Measurements from ENCODE around the gene ADARB1.

ADARB1 gene

GRCh38 chr21:45207839-45208626 lies 133.7 kb downstream of the ADARB1 start:
- DNase-seq: no peak
- peaks cover 18% of the 10 kb centered on the region for H3K4me1 Mint-ChIP-seq
- no peak overlapping the region for H3K4me3 Mint-ChIP-seq
- H3K36me3 Mint-ChIP-seq: peaks cover 37% of the 10 kb centered on the region
- peak overlapping the region; percentile 12 for H3K27ac Mint-ChIP-seq
- no peaks in the 10 kb centered on the region for H3K27me3 Mint-ChIP-seq
- no peaks in the 10 kb centered on the region for H3K9me3 Mint-ChIP-seq
- CTCF ChIA-PET: interaction anchor here (1.1 to 2.4 kb wide), 3 partner anchors 68 to 81 kb away, joined by 3 to 8 read pairs (median 6); no protein-coding TSS in a partner anchor

GRCh38 chr21:45208627-45208951 lies 134.2 kb downstream of the ADARB1 start:
- H3K4me1 Mint-ChIP-seq: peaks cover 18% of the 10 kb centered on the region
- H3K27me3 Mint-ChIP-seq: no peaks in the 10 kb centered on the region
- CTCF ChIA-PET: interaction anchor here (1.1 to 2.2 kb wide), 2 partner anchors 71 to 81 kb away, joined by 3 to 6 read pairs; no protein-coding TSS in a partner anchor
- no peak overlapping the region for H3K27ac Mint-ChIP-seq
- no peaks in the 10 kb centered on the region for H3K9me3 Mint-ChIP-seq
- DNase-seq: no peak
- H3K36me3 Mint-ChIP-seq: peaks cover 37% of the 10 kb centered on the region
- H3K4me3 Mint-ChIP-seq: no peak overlapping the region

- H3K27me3 Mint-ChIP-seq: no peaks in the 10 kb centered on the region
- H3K27ac Mint-ChIP-seq: no peak overlapping the region
- peaks cover 18% of the 10 kb centered on the region for H3K4me1 Mint-ChIP-seq
- H3K9me3 Mint-ChIP-seq: no peaks in the 10 kb centered on the region
- CTCF ChIA-PET: interaction anchor here (2.2 kb wide), 1 partner anchor 72 kb away, joined by 6 read pairs; no protein-coding TSS in a partner anchor
- DNase-seq: no peak
- H3K4me3 Mint-ChIP-seq: no peak overlapping the region
- peaks cover 42% of the 10 kb centered on the region for H3K36me3 Mint-ChIP-seq
These were observed 134.7 kb downstream of the ADARB1 start for GRCh38 chr21:45209046-45209445.

GRCh38 chr21:45209685-45210284 lies 135.4 kb downstream of the ADARB1 start:
- Mint-ChIP-seq H3K27me3 (no peaks in the 10 kb centered on the region), H3K4me1 (peaks cover 18% of the 10 kb centered on the region), H3K36me3 (peaks cover 43% of the 10 kb centered on the region), H3K9me3 (no peaks in the 10 kb centered on the region), H3K4me3 (no peak overlapping the region), H3K27ac (no peak overlapping the region)
- CTCF ChIA-PET: no interaction called here
- no peak for DNase-seq

GRCh38 chr21:45210461-45210983 lies 136.1 kb downstream of the ADARB1 start:
- no peak for DNase-seq
- CTCF ChIA-PET: no interaction called here
- Mint-ChIP-seq H3K36me3 (peaks cover 44% of the 10 kb centered on the region), H3K4me3 (no peak overlapping the region), H3K4me1 (peaks cover 18% of the 10 kb centered on the region), H3K27ac (no peak overlapping the region), H3K27me3 (no peaks in the 10 kb centered on the region), H3K9me3 (no peaks in the 10 kb centered on the region)

GRCh38 chr21:45211661-45212060 lies 137.3 kb downstream of the ADARB1 start:
- H3K9me3 Mint-ChIP-seq: peaks cover under 1% of the 10 kb centered on the region
- CTCF ChIA-PET: no interaction called here
- no peaks in the 10 kb centered on the region for H3K27me3 Mint-ChIP-seq
- no peak for DNase-seq
- no peak overlapping the region for H3K4me3 Mint-ChIP-seq
- peaks cover 18% of the 10 kb centered on the region for H3K4me1 Mint-ChIP-seq
- no peak overlapping the region for H3K27ac Mint-ChIP-seq
- H3K36me3 Mint-ChIP-seq: peaks cover 47% of the 10 kb centered on the region

- Mint-ChIP-seq H3K4me3 (no peak overlapping the region), H3K4me1 (peaks cover 7% of the 10 kb centered on the region), H3K36me3 (peaks cover 55% of the 10 kb centered on the region), H3K27ac (no peak overlapping the region), H3K27me3 (no peaks in the 10 kb centered on the region), H3K9me3 (peaks cover 15% of the 10 kb centered on the region)
- CTCF ChIA-PET: no interaction called here
- DNase-seq: no peak
These were observed 139.0 kb downstream of the ADARB1 start for GRCh38 chr21:45213392-45213791.

- CTCF ChIA-PET: no interaction called here
- peaks cover 15% of the 10 kb centered on the region for H3K9me3 Mint-ChIP-seq
- H3K27ac Mint-ChIP-seq: no peak overlapping the region
- no peaks in the 10 kb centered on the region for H3K27me3 Mint-ChIP-seq
- H3K4me1 Mint-ChIP-seq: peaks cover 2% of the 10 kb centered on the region
- H3K36me3 Mint-ChIP-seq: peaks cover 47% of the 10 kb centered on the region
- H3K4me3 Mint-ChIP-seq: no peak overlapping the region
- no peak for DNase-seq
These were observed 140.8 kb downstream of the ADARB1 start for GRCh38 chr21:45215213-45215612.

- no peak overlapping the region for H3K4me3 Mint-ChIP-seq
- no peaks in the 10 kb centered on the region for H3K27me3 Mint-ChIP-seq
- H3K9me3 Mint-ChIP-seq: peaks cover 15% of the 10 kb centered on the region
These were observed 142.6 kb downstream of the ADARB1 start for GRCh38 chr21:45217010-45217409.

GRCh38 chr21:45219517-45219916 lies 145.1 kb downstream of the ADARB1 start:
- Mint-ChIP-seq H3K27ac (no peak overlapping the region), H3K4me3 (no peak overlapping the region), H3K4me1 (peaks cover 9% of the 10 kb centered on the region), H3K27me3 (no peaks in the 10 kb centered on the region), H3K9me3 (peaks cover 15% of the 10 kb centered on the region), H3K36me3 (peaks cover 31% of the 10 kb centered on the region)
- DNase-seq: no peak
- CTCF ChIA-PET: no interaction called here

More at GRCh38 chr21:45217010-45217409, 142.6 kb downstream of the ADARB1 start:
- Mint-ChIP-seq H3K27ac (no peak overlapping the region), H3K36me3 (peaks cover 37% of the 10 kb centered on the region), H3K4me1 (peaks cover 2% of the 10 kb centered on the region)
- no peak for DNase-seq
- CTCF ChIA-PET: no interaction called here

- Mint-ChIP-seq H3K36me3 (peaks cover 29% of the 10 kb centered on the region), H3K4me3 (no peak overlapping the region), H3K9me3 (peaks cover 15% of the 10 kb centered on the region), H3K27ac (no peak overlapping the region), H3K4me1 (peaks cover 14% of the 10 kb centered on the region), H3K27me3 (no peaks in the 10 kb centered on the region)
- no peak for DNase-seq
- CTCF ChIA-PET: no interaction called here
These were observed 145.7 kb downstream of the ADARB1 start for GRCh38 chr21:45220071-45220481.

- Mint-ChIP-seq H3K27ac (no peak overlapping the region), H3K9me3 (peaks cover 15% of the 10 kb centered on the region), H3K4me1 (peaks cover 22% of the 10 kb centered on the region), H3K4me3 (no peak overlapping the region), H3K36me3 (peaks cover 27% of the 10 kb centered on the region), H3K27me3 (no peaks in the 10 kb centered on the region)
- no peak for DNase-seq
- CTCF ChIA-PET: no interaction called here
These were observed 146.5 kb downstream of the ADARB1 start for GRCh38 chr21:45220714-45221490.

- Mint-ChIP-seq H3K4me3 (no peak overlapping the region), H3K36me3 (peaks cover 23% of the 10 kb centered on the region), H3K4me1 (peaks cover 33% of the 10 kb centered on the region), H3K9me3 (peaks cover 13% of the 10 kb centered on the region), H3K27me3 (no peaks in the 10 kb centered on the region), H3K27ac (no peak overlapping the region)
- DNase-seq: no peak
- CTCF ChIA-PET: no interaction called here
These were observed 147.6 kb downstream of the ADARB1 start for GRCh38 chr21:45222001-45222400.

Measured in activated naive CD4-positive, alpha-beta T cell treated with anti-CD3 and anti-CD28 coated beads, Interleukin-2, amount 10 ng/mL, durations not matched to agents 7 days and 5 days (primary cell).